HepG2 (cell line): ENCODE measurements around the gene DYNLL2. TPM values are rescaled to one million over a fixed set of nuclear protein-coding genes. Genes with fewer than 3 reads are reported as not detected.
"Not testable (repeated sequence)": the region's sequence is repeated elsewhere in the genome, so short reads cannot be mapped to it uniquely, and the experiment has no call there.

ENCODE experiments used
- ATAC-seq: fragments of 200-7000 bp; cut with Tn5 transposase; 3 replicates; pipeline ENCODE4 v1.9.1; 2020; ENCODE audit warnings: mild to moderate bottlenecking, moderate library complexity
- BruUV-seq: library from RNA; stranded (reverse); fragments of 400-500 nt; replicated peaks from 2 replicates; lab custom pipeline; 2021; lab: Mats Ljungman, UMichigan
- CTCF ChIA-PET: fragments of 300-600 bp; formaldehyde crosslinking; extraction: SDS; loops from one replicate; lab custom pipeline; 2021; ENCODE audit warnings: low total read pairs, inconsistent platforms, low intra/inter-chr PET ratio; lab: Yijun Ruan, JAX
- POLR2A ChIA-PET: fragments of 350-600 bp; sonication (Branson Sonifier 250); formaldehyde crosslinking; loops from one replicate; lab custom pipeline; 2020; ENCODE audit warnings: antibody characterized with exemption, inconsistent platforms; lab: Yijun Ruan, JAX
- DNase-seq: peaks from one replicate; pipeline ENCODE4 v3.0.0-alpha.2; 2015; ENCODE audit warnings: low spot score
- FAIRE-seq: peaks from 3 replicates; lab custom pipeline; 2011; peaks lifted over from hg19 to GRCh38; lab: Jason Lieb, UNC
- H2AFZ ChIP-seq: one replicate; pipeline ENCODE4 v1.6.1; 2011; ENCODE audit warnings: low read length, inconsistent platforms
- H3K27ac ChIP-seq: fragments of 300-600 bp; 3 replicates; pipeline ENCODE4 v1.8.0; 2011; ENCODE audit warnings: mixed run types, mild to moderate bottlenecking, mixed read lengths, low read length, inconsistent platforms; ENCODE audit not compliant: insufficient read depth; ENCODE audit errors: extremely low read length
- H3K27me3 ChIP-seq, 2 experiments: fragments of 200-600 bp in 1 of 2; 2 replicates in 1 of 2; 3 replicates in 1 of 2; pipeline versions ENCODE4 v1.6.0 to v1.8.0; 2011; ENCODE audit warnings: low read length in 2 of 2, mild to moderate bottlenecking in 2 of 2, moderate library complexity in 2 of 2, inconsistent platforms in 1 of 2; ENCODE audit not compliant: insufficient read depth in 2 of 2, control insufficient read depth in 1 of 2
- H3K36me3 ChIP-seq, 2 experiments: fragments of 200-600 bp in 1 of 2; replicated peaks in 1 of 2; 2 replicates in 1 of 2; 3 replicates in 1 of 2; pipeline versions ENCODE4 v1.5.1 to v1.8.0; 2011; ENCODE audit warnings: low read length in 2 of 2, inconsistent platforms in 1 of 2; ENCODE audit not compliant: insufficient read depth in 2 of 2, control insufficient read depth in 1 of 2
- H3K4me1 ChIP-seq: 2 replicates; pipeline ENCODE4 v1.5.1; 2012; ENCODE audit warnings: low read length, inconsistent platforms; ENCODE audit not compliant: insufficient read depth
- H3K4me2 ChIP-seq: 2 replicates; pipeline ENCODE4 v1.6.0; 2011; ENCODE audit warnings: low read depth, low read length, inconsistent platforms
- H3K4me3 ChIP-seq, 3 experiments: fragments of 200-600 bp in 1 of 3; sonication (generic), shearing (Covaris generic) in 1 of 3; replicated peaks in 1 of 3; 2 replicates each; pipeline ENCODE4 v1.5.1; 2011 to 2016; ENCODE audit warnings: low read length in 3 of 3, inconsistent platforms in 2 of 3, low read depth in 2 of 3, mild to moderate bottlenecking in 2 of 3, control low read depth in 1 of 3, mixed read lengths in 1 of 3; ENCODE audit not compliant: insufficient read depth in 1 of 3
- H3K79me2 ChIP-seq: one replicate; pipeline ENCODE4 v1.6.1; 2011; ENCODE audit warnings: low read length, inconsistent platforms; ENCODE audit not compliant: insufficient read depth
- H3K9ac ChIP-seq: 2 replicates; pipeline ENCODE4 v1.6.0; 2011; ENCODE audit warnings: mild to moderate bottlenecking, low read depth, low read length, inconsistent platforms; ENCODE audit not compliant: insufficient read depth
- H3K9me3 ChIP-seq: 2 replicates; pipeline ENCODE4 v1.5.1; 2012; ENCODE audit warnings: mild to moderate bottlenecking, low read length
- H4K20me1 ChIP-seq: 2 replicates; pipeline ENCODE4 v1.6.0; 2011; ENCODE audit warnings: inconsistent platforms, mild to moderate bottlenecking, low read length, moderate library complexity; ENCODE audit not compliant: insufficient read depth
- CEBPG ChIP-seq: IDR thresholded peaks from 2 replicates; pipeline ENCODE4 v1.6.1; 2016
- FOXP1 ChIP-seq, 2 experiments: fragments of 450-650 bp in 1 of 2; IDR thresholded peaks; 2 replicates each; pipeline ENCODE4 v1.6.1; 2017 to 2018; ENCODE audit warnings: antibody characterized with exemption in 1 of 2
- HNRNPK ChIP-seq: fragments of 200-400 bp; formaldehyde crosslinking; IDR thresholded peaks from 2 replicates; pipeline ENCODE4 v1.6.1; 2018; ENCODE audit warnings: low read length, low read depth, moderate library complexity, mild to moderate bottlenecking; ENCODE audit not compliant: poor library complexity, severe bottlenecking
- NCOA2 ChIP-seq: sonication (generic); formaldehyde crosslinking; IDR thresholded peaks from 2 replicates; pipeline ENCODE4 v1.8.0; 2022; ENCODE audit warnings: inconsistent platforms
- PCBP1 ChIP-seq: fragments of 200-400 bp; formaldehyde crosslinking; IDR thresholded peaks from 2 replicates; pipeline ENCODE4 v1.6.1; 2017; ENCODE audit warnings: mild to moderate bottlenecking, low read depth, low read length, borderline replicate concordance
- SALL1 ChIP-seq: sonication (generic); formaldehyde crosslinking; IDR thresholded peaks from 2 replicates; pipeline ENCODE4 v1.8.0; 2022; ENCODE audit warnings: mild to moderate bottlenecking, missing genetic modification reagents
- SIN3A ChIP-seq: IDR thresholded peaks from 2 replicates; pipeline ENCODE4 v1.6.1; 2011; ENCODE audit warnings: low read depth, mild to moderate bottlenecking, control low read depth, low read length, borderline replicate concordance
- SKI ChIP-seq: fragments of 450-650 bp; IDR thresholded peaks from one replicate; pipeline ENCODE4 v1.6.1; 2018; ENCODE audit warnings: mild to moderate bottlenecking; ENCODE audit not compliant: partially characterized antibody
- YEATS4 ChIP-seq: sonication (generic); formaldehyde crosslinking; IDR thresholded peaks from 2 replicates; pipeline ENCODE4 v1.4.0; 2020; ENCODE audit warnings: missing genetic modification reagents, borderline replicate concordance
- ZEB1 ChIP-seq: IDR thresholded peaks from 2 replicates; pipeline ENCODE4 v1.6.1; 2012; ENCODE audit warnings: mild to moderate bottlenecking, low read depth, inconsistent platforms; ENCODE audit not compliant: insufficient replicate concordance
- ZNF589 ChIP-seq: sonication (generic); formaldehyde crosslinking; conservative IDR thresholded peaks from 2 replicates; pipeline ENCODE4 v1.8.0; 2022; ENCODE audit warnings: mild to moderate bottlenecking, moderate library complexity, missing genetic modification reagents
- ZNF652 ChIP-seq: IDR thresholded peaks from 2 replicates; pipeline ENCODE4 v1.6.1; 2016; ENCODE audit warnings: low read depth, borderline replicate concordance
- WGBS: methylation state at CpG from one replicate; pipeline ENCODE4 v1.1.6; 2017; ENCODE audit warnings: low lambda C conversion rate; 5-methylcytosine and 5-hydroxymethylcytosine counted together
- in situ Hi-C: cut with HindIII; loops from 2 replicates; pipeline ENCODE4 v1.10.0; 2017; ENCODE audit warnings: low pct_unique_long_range_greater_than_20kb; ENCODE audit not compliant: extremely low pct_ligation_motif_present
- intact Hi-C: fragments of 100-400 bp; cut with micrococcal nuclease; formaldehyde crosslinking; loops from one replicate; pipeline ENCODE4 v1.10.0; 2022; ENCODE audit not compliant: unreplicated experiment
- polyA plus RNA-seq, 8 experiments: library from polyadenylated mRNA; depleted of rRNA in 3 of 8; stranded (reverse) in 7 of 8; unstranded in 1 of 8; fragments of >200 nt; fragmentation: Illumina TruSeq in 4 of 8; extraction: Trizol in 4 of 8; gene quantifications; 2 replicates each; pipeline versions ENCODE4 v1.2.1 to v1.2.3, GENCODE V29; 2011 to 2016; ENCODE audit warnings: low read depth in 4 of 8, missing spikeins in 1 of 8, mixed read lengths in 1 of 8; ENCODE audit not compliant: insufficient read depth in 1 of 8
- total RNA-seq, 5 experiments: library from RNA; depleted of rRNA; stranded (reverse); fragments of >200 nt; fragmentation: Illumina TruSeq; extraction: Trizol; gene quantifications; 2 replicates each; pipeline ENCODE4 v1.2.3, GENCODE V29; 2016; ENCODE audit warnings: low read depth in 1 of 5

DYNLL2 gene
- total and polyA plus RNA-seq, 2 of the 13 experiments (the other 11 are each of a cell fraction or from before 2014, with no cell fraction given) = 9.5 to 29.0 TPM

DNA sequence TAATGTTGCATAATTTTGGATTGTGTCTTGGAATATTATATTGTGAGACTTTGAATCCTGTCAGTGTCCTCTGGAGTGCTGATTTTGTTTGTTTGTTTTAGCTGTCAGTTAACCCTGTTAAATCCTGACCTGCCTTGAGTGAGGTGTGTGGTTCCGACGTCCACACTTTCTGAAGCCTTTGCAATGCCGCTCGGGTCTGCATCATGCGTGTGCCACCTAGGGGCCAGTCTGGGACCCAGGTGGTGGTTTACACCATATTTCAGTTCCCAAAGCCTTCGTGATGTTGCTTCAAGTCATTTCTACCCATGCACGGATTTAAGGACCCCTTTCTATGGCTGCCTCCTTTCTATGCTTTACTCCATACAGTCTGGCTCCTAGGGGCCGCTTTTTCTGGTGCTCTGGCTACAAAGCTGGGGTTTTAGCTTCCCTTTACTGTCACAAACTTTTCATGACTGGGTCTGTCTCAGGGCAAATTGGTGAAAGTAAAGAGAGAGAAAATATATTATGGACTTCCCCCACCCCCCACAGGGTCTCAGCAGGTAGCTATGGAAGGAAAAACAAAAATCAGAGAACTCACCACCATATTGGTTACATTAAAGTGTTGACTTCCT, 53.6 kb downstream of the DYNLL2 start (continued):
- TF ChIP-seq ZEB1 (no peak), SALL1 (CRISPR knock-in tag) (0 out of 2 replicates have a peak, but pooled peaks have one; percentile 9), CEBPG (peak; percentile 25; the same call in 1 of the 2 replicates), FOXP1 (IDR thresholded peaks at IDR 0.05) (no peak), FOXP1 (CRISPR knock-in tag; IDR thresholded peaks at IDR 0.05) (0 out of 2 replicates have a peak, but pooled peaks have one; percentile 15), ZNF589 (CRISPR knock-in tag) (no peak), SIN3A (no peak), ZNF652 (CRISPR knock-in tag) (peak; percentile 88), YEATS4 (CRISPR knock-in tag) (no peak)

DNA sequence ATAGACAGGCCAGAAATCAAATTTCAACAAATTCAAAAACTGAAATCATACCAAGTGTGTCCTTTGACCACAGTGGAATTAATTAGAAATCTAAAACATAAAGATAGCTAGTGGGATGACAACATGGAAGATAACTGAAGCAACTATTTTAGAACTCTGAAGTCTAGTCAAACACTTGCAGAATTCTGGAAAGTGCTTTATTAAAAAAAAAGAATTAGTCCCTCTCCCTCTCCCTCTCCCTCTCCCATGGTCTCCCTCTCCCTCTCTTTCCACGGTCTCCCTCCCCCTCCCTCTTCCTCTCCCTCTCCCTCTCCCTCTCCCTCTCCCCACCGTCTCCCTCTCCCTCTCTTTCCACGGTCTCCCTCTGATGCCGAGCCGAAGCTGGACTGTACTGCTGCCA, 58.3 kb downstream of the DYNLL2 start:
- FAIRE-seq = no peak
- no peak overlapping the region for H3K27ac ChIP-seq

DNA sequence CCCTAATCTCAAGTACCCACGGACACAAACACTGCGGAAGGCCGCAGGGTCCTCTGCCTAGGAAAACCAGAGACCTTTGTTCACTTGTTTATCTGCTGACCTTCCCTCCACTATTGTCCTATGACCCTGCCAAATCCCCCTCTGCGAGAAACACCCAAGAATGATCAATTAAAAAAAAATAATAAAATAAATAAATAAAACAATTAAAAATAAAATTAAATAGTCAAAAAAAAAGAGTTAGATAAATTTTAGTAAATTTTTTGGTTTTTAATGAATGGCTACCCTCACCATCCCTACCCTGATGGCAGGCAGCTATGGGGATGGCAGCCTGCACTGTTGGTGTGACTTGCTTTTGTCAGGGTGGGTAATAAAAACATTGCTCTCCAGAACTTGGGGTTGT, 60.1 kb downstream of the DYNLL2 start:
- FAIRE-seq, H3K9me3 ChIP-seq, H3K27ac ChIP-seq, intact Hi-C loops, H4K20me1 ChIP-seq, in situ Hi-C loops, DNase-seq, H2AFZ ChIP-seq, CTCF ChIA-PET, POLR2A ChIA-PET, H3K4me3 ChIP-seq, H3K36me3 ChIP-seq, H3K4me1 ChIP-seq, H3K4me2 ChIP-seq, ATAC-seq, H3K79me2 ChIP-seq, BruUV-seq, H3K9ac ChIP-seq: not testable (repeated sequence)
- H3K27me3 ChIP-seq = peaks cover 0 to 14% of the 10 kb centered on the region in 2 experiments; a peak in 4 of 5 replicates
- 41% methylated on average over 4 of the region's 4 CpGs for WGBS

More for the DNA sequence above, 58.3 kb downstream of the DYNLL2 start:
- no TSS peak for BruUV-seq
- ChIA-PET CTCF (no interaction called here), POLR2A (no interaction called here)
- no peaks in the 10 kb centered on the region for H4K20me1 ChIP-seq
- H3K36me3 ChIP-seq = no peaks in the 10 kb centered on the region
- no peak overlapping the region for H3K4me2 ChIP-seq
- no peak overlapping the region for H2AFZ ChIP-seq
- peaks cover 2 to 25% of the 10 kb centered on the region in 2 experiments; a peak in 3 of 5 replicates for H3K27me3 ChIP-seq
- no peak for ATAC-seq
- in situ Hi-C loops (no loop called here), intact Hi-C loops (no loop called here)
- H3K4me3 ChIP-seq = no peak overlapping the region
- no peak for TF ChIP-seq NCOA2
- peak; percentile 80 for TF ChIP-seq HNRNPK
- TF ChIP-seq PCBP1 = 0 out of 2 replicates have a peak, but pooled peaks have one; percentile 47
- TF ChIP-seq SKI = no peak
- no peak overlapping the region for H3K9ac ChIP-seq
- WGBS = 36% methylated on average over 5 of the region's 5 CpGs
- H3K79me2 ChIP-seq = no peaks in the 10 kb centered on the region
- no peak for DNase-seq
- no peaks in the 10 kb centered on the region for H3K9me3 ChIP-seq
- H3K4me1 ChIP-seq = peaks cover 4% of the 10 kb centered on the region; the same call in 1 of the 2 replicates
